ENCODE results near the gene SERINC2. TPM values are rescaled to one million over a fixed set of nuclear protein-coding genes. Genes with fewer than 3 reads are reported as not detected.
A peak's percentile ranks its signal among the peaks of the same experiment; 100 is the strongest.
"Not testable (repeated sequence)": the region's sequence is repeated elsewhere in the genome, so short reads cannot be mapped to it uniquely, and the experiment has no call there.

SERINC2 gene
- total RNA-seq, 1 experiment from 2014 or later, result 164 TPM

GRCh38 chr1:31414980-31415370, 2.0 kb downstream of the SERINC2 start:
- DNase-seq (ENCODE audit: low read depth), result no peak

DNA sequence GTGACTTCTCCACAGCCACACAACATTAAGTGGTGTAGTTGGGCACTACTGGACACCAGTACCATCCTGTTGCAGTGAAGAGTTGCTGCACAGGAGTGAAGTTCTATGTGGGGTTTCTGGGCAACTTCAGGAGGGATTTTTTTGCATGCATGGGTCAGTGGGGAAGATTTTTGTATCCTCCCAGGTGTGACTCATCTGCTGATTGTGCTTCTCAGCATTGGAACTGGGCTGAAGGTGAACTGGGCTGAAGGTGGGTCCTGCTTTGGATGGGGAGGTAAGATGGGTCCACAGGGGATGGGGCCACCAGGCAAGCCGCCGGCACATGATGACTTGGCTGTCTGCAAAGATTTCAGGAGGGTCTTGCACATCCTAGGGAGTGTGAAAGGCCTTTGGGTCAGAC, 2.6 kb downstream of the SERINC2 start:
- peak; percentile 40 for DNase-seq (ENCODE audit: low read depth)

DNA sequence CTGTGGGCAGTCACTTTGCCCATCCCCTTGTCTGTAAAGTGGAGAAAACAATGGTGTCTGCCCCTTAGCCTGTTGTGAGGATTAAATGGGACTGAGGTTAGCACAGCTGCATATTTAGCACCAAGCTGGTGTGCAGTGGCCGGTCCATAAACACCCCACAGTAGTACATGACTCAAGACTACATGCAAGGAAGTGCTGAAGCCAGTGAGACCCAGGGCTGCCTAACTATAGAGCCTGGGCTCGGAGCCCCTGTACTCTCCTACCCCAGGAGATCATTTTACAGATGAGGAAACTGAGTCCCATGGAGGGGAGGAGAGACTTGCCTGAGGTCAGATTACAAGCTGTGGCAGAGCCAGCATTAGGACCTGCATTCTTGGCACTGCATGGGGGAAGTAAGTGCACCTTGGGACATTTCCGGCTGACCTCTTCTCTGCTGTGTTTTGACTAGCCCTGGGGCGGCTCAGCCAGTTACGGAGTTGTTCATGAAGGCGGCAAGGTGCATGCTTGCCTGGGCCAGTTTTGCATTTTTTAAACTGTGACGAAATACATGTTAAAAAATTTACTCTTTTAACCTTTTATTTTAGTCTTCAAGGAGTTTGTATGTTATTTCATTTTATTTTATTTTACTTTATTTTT, 3.2 kb downstream of the SERINC2 start:
- DNase-seq (ENCODE audit: low read depth), result peak; percentile 56

DNA sequence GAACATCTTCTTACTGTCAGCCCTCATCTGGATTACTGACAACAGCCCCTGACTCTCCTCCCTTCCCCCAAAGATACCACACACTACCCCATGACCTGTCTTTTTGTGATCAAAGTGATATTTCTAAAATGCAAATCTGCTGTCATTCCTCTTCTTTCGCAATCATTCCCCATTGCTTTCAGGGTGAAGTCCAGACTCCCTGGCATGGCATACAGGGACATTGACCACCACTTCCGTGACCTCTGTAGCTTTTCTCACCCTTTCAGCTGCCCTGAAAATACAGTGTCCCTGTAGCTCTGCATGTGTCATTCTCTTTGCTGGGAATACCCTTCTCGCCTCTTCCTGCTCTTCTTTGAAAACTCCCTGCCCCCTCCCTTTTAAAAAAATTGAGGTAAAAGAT, 4.1 kb downstream of the SERINC2 start:
- DNase-seq (ENCODE audit: low read depth), result no peak

- DNase-seq (ENCODE audit: low read depth), result no peak
Observed at GRCh38 chr1:31418626-31419323, 5.8 kb downstream of the SERINC2 start.

GRCh38 chr1:31420716-31421115, 7.7 kb downstream of the SERINC2 start:
- no peak for DNase-seq (ENCODE audit: low read depth)

GRCh38 chr1:31421371-31422040, 8.5 kb downstream of the SERINC2 start:
- peak; percentile 42 for DNase-seq (ENCODE audit: low read depth)

DNA sequence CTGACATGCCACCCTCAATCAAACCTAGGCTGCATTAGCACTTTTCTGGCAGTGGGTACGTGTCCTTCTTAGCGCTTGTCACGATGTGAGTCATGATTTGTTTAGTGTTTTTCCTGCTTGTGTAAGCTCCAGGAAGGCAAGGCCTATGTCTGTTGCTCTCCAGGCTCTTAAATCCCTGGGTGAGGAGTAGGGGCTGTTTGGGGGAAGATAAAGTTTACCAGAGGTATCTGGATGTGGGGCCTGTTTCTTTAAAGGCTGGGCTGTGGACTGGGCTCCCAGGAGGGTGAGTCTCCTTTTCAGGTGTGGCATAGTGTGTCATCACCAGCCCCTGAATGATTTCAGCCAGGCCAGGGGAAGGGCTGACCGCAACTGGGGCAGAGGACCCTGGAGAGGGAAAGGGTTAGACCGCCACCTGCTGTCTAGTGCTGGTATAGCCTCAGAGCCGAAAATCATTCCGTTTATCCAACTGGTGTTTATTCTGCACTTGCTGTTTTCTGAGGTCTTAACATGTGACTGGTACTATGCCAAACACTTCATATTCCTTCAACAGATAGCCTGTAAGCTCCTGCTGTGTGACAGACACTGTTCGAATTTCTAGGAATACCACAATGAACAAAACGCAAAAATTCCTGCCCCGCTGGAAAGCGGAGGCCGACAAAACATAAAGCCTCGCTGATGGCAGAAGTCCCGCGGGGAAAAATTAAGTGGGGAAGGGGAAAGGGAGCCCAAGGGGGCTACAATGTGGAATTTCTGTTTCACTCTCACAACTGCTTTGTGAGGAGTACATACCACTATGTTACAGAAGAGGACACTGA, 9.7 kb downstream of the SERINC2 start:
- DNase-seq (ENCODE audit: low read depth), result peak; percentile 93

GRCh38 chr1:31423418-31423947, 10.5 kb downstream of the SERINC2 start:
- no peak for DNase-seq (ENCODE audit: low read depth)

- no peak for DNase-seq (ENCODE audit: low read depth)
Observed at GRCh38 chr1:31424568-31424967, 11.6 kb downstream of the SERINC2 start.

DNA sequence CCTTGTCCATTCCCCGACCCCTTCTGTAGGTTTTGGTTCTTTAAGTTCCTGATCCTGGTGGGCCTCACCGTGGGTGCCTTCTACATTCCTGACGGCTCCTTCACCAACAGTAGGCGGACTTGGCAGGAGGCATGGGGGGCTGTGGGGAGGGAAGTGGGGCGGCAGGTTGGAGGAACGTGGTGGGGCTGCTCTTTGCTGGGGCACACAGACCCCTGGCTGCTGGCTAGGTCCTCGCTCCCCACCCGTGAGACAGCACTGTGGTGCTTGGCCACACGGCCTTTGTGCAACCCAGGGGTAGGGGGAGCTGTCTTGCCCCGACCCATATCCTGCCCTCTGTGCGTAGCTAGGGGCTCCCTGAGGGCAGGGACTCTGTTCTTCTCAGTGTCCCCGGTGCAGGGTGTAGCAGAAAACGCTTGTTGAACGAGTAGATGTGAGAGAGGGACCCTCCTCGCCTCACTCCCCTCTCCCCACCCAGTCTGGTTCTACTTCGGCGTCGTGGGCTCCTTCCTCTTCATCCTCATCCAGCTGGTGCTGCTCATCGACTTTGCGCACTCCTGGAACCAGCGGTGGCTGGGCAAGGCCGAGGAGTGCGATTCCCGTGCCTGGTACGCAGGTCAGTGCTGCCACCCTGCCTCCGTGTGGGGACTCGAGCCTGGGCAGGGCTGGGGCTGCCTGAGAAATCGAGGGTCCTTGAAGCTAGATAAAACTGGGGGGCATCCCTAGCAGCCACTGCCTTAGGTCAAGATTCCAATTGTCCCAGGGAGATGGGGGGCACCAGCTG, 12.5 kb downstream of the SERINC2 start:
- DNase-seq (ENCODE audit: low read depth), result no peak

- DNase-seq (ENCODE audit: low read depth), result no peak
Observed at GRCh38 chr1:31426249-31426922, 13.4 kb downstream of the SERINC2 start.

DNA sequence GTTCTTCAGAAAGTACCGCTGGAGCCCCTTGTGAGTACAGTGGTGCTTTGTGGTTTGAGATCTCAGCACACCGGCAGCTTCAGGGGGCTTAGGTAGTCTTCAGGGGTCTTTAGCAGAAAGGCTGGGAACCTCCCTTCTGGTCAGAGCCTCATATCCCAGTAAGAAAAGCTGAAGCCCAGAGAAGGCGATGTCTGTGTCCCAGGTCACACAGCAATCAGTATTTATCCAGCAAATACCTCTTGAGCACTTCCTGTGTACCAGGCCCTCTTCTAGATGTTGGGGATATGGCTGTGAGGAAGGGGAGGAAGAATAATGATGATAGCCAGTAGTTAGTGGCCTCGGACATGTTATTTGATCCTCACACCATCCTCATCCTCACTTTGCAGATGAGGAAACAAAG, 14.3 kb downstream of the SERINC2 start:
- DNase-seq (ENCODE audit: low read depth), result no peak

DNA sequence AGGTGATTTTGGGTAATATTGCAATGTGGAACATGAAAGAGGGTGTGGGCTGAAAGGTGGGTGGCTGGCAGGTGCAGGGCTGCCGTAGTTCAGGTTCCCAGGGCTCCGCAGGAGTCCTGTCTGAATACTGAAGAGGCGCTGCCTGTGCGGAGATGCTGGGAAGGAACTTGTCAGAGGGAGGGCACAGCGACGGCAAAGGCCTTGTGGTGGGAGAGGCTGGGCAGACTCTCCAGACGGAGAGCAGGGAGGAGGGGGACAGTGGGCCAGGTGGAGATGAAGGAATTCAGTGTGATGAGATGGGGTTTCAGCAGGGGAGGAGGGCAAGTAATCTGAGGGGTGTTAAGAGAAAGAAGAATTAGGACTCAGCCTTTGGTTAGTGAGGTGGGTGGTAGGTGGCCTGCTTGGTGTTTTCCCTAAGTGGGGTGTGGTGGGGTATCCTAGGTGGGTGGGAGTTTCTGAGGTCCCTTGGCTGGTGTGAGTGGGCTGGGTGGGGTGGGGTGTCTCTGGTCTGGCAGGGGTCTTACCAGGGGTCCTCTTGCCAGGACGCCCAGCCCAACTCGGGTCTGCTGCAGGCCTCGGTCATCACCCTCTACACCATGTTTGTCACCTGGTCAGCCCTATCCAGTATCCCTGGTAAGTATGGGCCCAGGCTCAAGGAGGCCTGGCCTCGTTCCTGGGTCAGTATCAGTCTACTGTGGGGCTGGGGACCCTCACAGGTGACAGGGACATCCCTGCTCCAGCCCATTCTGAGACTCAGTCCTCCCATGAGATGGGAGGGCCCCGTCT, 15.6 kb downstream of the SERINC2 start:
- DNase-seq (ENCODE audit: low read depth), result no peak

DNA sequence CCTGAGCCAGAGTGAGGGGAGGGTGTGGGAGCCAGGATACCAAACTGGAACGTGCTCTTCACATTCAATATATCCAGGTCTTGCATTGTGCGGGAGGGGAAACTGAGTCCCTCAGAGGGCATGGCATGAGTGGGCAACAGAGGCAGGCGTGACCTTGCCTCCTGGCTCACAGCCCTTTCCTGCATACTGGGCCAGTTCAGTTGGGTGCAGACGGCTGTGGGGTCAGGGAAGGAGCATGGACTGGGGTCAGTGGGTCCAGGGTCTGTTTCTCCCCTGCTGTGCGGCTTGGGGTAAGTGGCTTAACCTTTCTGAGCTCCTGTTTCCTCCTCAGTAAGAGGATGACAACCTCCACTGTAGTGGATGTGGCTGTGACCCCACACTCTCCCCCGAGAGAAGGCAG, 16.6 kb downstream of the SERINC2 start:
- DNase-seq (ENCODE audit: low read depth), result no peak

DNA sequence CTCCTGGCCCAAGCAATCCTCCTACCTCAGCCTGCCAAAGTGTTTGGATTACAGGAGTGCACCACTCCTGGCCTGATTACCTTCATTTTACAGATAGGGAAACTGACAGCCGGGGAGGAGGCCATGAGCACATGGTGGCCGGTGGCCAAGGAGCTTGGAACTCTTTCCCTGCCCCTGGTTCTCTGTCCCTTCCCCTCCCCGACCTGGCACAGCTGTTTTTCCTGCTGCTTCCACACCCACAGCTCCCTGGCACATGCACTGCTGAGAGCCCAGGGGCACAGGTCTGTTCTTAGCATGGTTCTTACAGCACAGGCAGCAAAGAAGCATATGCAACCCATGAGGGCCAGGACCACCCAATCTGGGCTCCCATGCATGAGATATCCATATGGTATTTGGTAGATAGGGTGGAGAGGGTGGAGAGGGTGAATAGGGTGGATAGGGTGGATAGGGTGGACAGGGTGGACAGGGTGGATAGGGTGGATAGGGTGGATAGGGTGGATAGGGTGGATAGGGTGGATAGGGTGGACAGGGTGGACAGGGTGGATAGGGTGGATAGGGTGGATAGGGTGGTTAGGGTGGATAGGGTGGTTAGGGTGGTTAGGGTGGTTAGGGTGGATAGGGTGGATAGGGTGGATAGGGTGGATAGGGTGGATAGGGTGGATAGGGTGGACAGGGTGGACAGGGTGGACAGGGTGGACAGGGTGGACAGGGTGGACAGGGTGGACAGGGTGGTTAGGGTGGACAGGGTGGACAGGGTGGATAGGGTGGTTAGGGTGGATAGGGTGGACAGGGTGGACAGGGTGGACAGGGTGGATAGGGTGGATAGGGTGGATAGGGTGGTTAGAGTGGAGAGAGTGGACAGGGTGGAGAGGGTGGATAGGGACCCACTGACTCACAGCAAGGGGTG, 18.6 kb downstream of the SERINC2 start:
- DNase-seq (ENCODE audit: low read depth), result not testable (repeated sequence)

- no peak for DNase-seq (ENCODE audit: low read depth)
Observed at GRCh38 chr1:31432592-31433395, 19.8 kb downstream of the SERINC2 start.

DNA sequence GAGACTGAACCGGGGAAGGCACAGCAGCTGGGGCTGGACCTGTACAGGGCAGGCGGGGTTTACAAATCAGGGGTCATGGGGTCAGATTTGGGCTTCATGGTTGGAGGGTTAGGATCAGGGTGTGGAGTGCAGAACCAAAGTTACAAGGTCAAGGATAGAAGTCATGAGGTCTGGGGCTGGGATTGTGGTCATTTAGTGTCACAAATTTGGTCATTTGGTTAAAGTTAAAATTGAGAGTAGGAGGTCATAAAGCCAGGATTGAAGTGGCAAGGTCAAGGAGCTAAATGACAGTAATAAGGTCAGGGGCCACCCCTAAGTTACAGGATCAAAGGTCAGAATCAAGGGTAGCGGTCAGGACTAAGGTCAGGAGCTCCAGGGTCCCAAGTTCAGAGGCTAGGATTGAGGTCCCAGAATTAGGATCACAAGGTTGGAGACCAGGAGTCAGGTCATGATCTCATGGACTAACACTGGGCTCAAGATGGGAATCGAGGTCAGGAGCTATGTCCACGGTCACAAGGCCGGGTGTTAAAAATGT, 20.4 kb downstream of the SERINC2 start:
- no peak for DNase-seq (ENCODE audit: low read depth)
